Measurements from ENCODE around the gene GNAI3.

The GNAI3 gene

DNA sequence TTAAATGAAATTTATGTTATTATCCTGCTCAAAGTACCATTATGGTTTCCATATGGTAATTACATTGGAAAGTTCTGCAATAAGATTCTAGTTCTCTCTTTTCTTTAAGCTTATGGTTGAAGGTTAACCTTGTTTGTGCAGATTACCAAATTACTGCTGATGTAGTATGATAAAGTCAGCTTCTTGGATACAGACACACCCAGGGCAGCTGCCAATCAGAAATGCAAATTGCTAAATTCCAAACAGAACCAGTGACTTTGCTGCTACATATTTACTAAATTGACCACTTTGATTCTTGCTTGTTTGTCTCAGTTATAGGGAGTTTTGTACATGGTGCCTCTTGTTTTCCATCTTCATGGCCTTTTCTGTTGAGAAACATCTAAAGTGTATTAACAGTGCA is 44.5 kb downstream of the GNAI3 start:
- Histone ChIP-seq H3K4me3 (replicated peaks; ENCODE audit: insufficient read depth, low read length) (no peak overlapping the region), H3K27me3 (ENCODE audit: insufficient read depth, poor library complexity, severe bottlenecking) (no peaks in the 10 kb centered on the region), H3K27ac (replicated peaks) (no peak overlapping the region)
- DNase-seq (ENCODE audit: low read depth in 1 of 2, low spot score in 1 of 2): no peak
- no peak for TF ChIP-seq SPI1 (IDR thresholded peaks at IDR 0.05; ENCODE audit: borderline replicate concordance, low read depth)
- no peak for TF ChIP-seq POLR2AphosphoS5 (IDR thresholded peaks at IDR 0.05; ENCODE audit: low read depth)
- TF ChIP-seq, protein P1, sequence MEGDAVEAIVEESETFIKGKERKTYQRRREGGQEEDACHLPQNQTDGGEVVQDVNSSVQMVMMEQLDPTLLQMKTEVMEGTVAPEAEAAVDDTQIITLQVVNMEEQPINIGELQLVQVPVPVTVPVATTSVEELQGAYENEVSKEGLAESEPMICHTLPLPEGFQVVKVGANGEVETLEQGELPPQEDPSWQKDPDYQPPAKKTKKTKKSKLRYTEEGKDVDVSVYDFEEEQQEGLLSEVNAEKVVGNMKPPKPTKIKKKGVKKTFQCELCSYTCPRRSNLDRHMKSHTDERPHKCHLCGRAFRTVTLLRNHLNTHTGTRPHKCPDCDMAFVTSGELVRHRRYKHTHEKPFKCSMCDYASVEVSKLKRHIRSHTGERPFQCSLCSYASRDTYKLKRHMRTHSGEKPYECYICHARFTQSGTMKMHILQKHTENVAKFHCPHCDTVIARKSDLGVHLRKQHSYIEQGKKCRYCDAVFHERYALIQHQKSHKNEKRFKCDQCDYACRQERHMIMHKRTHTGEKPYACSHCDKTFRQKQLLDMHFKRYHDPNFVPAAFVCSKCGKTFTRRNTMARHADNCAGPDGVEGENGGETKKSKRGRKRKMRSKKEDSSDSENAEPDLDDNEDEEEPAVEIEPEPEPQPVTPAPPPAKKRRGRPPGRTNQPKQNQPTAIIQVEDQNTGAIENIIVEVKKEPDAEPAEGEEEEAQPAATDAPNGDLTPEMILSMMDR (IDR thresholded peaks at IDR 0.05; ENCODE audit: insufficient read depth, low read length): no peak
- TF ChIP-seq, protein P2, sequence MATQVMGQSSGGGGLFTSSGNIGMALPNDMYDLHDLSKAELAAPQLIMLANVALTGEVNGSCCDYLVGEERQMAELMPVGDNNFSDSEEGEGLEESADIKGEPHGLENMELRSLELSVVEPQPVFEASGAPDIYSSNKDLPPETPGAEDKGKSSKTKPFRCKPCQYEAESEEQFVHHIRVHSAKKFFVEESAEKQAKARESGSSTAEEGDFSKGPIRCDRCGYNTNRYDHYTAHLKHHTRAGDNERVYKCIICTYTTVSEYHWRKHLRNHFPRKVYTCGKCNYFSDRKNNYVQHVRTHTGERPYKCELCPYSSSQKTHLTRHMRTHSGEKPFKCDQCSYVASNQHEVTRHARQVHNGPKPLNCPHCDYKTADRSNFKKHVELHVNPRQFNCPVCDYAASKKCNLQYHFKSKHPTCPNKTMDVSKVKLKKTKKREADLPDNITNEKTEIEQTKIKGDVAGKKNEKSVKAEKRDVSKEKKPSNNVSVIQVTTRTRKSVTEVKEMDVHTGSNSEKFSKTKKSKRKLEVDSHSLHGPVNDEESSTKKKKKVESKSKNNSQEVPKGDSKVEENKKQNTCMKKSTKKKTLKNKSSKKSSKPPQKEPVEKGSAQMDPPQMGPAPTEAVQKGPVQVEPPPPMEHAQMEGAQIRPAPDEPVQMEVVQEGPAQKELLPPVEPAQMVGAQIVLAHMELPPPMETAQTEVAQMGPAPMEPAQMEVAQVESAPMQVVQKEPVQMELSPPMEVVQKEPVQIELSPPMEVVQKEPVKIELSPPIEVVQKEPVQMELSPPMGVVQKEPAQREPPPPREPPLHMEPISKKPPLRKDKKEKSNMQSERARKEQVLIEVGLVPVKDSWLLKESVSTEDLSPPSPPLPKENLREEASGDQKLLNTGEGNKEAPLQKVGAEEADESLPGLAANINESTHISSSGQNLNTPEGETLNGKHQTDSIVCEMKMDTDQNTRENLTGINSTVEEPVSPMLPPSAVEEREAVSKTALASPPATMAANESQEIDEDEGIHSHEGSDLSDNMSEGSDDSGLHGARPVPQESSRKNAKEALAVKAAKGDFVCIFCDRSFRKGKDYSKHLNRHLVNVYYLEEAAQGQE (IDR thresholded peaks at IDR 0.05; ENCODE audit: insufficient replicate concordance, low read depth): no peak
- TF ChIP-seq GABPA (IDR thresholded peaks at IDR 0.05; ENCODE audit: low read depth): no peak

DNA sequence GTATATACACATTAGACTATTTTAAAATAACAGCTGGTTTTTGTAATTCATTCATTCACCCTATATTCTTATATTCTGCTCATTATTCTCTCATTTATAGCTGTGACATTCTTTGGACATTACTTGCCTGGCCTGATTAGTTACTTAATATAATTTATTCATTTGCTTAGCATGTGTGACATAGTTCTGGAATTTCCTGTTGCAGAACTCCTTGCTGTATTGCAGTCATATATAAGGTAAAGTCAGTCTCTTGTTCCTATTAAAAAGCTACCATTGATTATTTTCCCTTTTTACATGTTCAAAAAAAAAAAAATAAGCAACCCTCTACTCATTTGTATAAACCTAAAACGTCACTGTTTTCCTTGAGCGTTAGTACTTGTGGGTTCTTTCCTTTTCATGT is 47.1 kb downstream of the GNAI3 start:
- TF ChIP-seq SPI1 (IDR thresholded peaks at IDR 0.05; ENCODE audit: borderline replicate concordance, low read depth) (no peak), GABPA (IDR thresholded peaks at IDR 0.05; ENCODE audit: low read depth) (no peak), POLR2AphosphoS5 (IDR thresholded peaks at IDR 0.05; ENCODE audit: low read depth) (no peak)
- TF ChIP-seq, protein P2 (IDR thresholded peaks at IDR 0.05; ENCODE audit: insufficient replicate concordance, low read depth): no peak
- TF ChIP-seq, protein P1 (IDR thresholded peaks at IDR 0.05; ENCODE audit: insufficient read depth, low read length): no peak
- Histone ChIP-seq H3K27me3 (ENCODE audit: insufficient read depth, poor library complexity, severe bottlenecking) (no peaks in the 10 kb centered on the region), H3K27ac (replicated peaks) (no peak overlapping the region), H3K4me3 (replicated peaks; ENCODE audit: insufficient read depth, low read length) (no peak overlapping the region)
- no peak for DNase-seq (ENCODE audit: low read depth in 1 of 2, low spot score in 1 of 2)

DNA sequence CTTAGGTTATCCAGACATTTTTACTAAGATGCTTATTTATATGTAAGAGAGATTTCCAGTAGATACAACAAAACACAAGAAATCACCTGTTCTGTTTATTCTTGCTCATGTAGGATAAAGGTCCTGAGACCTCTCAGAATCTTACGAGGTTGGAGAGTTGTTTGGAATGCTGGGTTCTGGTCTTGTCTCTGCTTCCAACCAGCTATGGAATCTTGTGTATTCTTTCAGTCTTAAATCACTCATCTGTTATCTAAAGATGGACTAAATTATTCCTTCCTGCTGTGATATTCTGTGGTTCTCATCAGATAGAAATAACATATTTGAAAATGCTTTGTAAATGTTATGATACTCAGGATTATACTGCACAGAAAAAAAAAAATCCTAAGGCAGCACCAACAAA is 49.7 kb downstream of the GNAI3 start:
- no peak for DNase-seq (ENCODE audit: low read depth in 1 of 2, low spot score in 1 of 2)
- Histone ChIP-seq H3K27me3 (ENCODE audit: insufficient read depth, poor library complexity, severe bottlenecking) (no peaks in the 10 kb centered on the region), H3K4me3 (replicated peaks; ENCODE audit: insufficient read depth, low read length) (no peak overlapping the region), H3K27ac (replicated peaks) (no peak overlapping the region)
- TF ChIP-seq POLR2AphosphoS5 (IDR thresholded peaks at IDR 0.05; ENCODE audit: low read depth) (no peak), SPI1 (IDR thresholded peaks at IDR 0.05; ENCODE audit: borderline replicate concordance, low read depth) (no peak), GABPA (IDR thresholded peaks at IDR 0.05; ENCODE audit: low read depth) (no peak)
- TF ChIP-seq, protein P1 (IDR thresholded peaks at IDR 0.05; ENCODE audit: insufficient read depth, low read length): no peak
- TF ChIP-seq, protein P2 (IDR thresholded peaks at IDR 0.05; ENCODE audit: insufficient replicate concordance, low read depth): no peak

Data from HL-60 (cell line).